Heart right ventricle (tissue), 16 donors: ENCODE results near the gene PXYLP1. TPM values are rescaled to one million over a fixed set of nuclear protein-coding genes. Genes with fewer than 3 reads are reported as not detected.
A peak's percentile ranks its signal among the peaks of the same experiment; 100 is the strongest.

Experiments
- ATAC-seq, 8 donors: fragments of 200-7000 bp; cut with Tn5 transposase; one replicate each; pipeline ENCODE4 v1.9.1; 2020; ENCODE audit warnings: mild to moderate bottlenecking in 8 of 8, moderate library complexity in 8 of 8, moderate number of reproducible peaks in 1 of 8
- DNase-seq, 2 donors: peaks; one replicate each; pipeline ENCODE4 v3.0.0-alpha.2; 2020
- H3K27ac ChIP-seq, 10 donors: fragments of 200-600 bp; sonication (generic) in 2 of 10; one replicate each; pipeline versions ENCODE4 v1.5.0 to v1.8.0; 2020 to 2022; ENCODE audit warnings: mild to moderate bottlenecking in 3 of 10
- H3K27me3 ChIP-seq, 7 donors: fragments of 200-600 bp; one replicate each; pipeline ENCODE4 v1.8.0; 2021 to 2022; ENCODE audit warnings: mild to moderate bottlenecking in 2 of 7
- H3K36me3 ChIP-seq, 9 donors: fragments of 200-600 bp; sonication (generic) in 1 of 9; one replicate each; pipeline versions ENCODE4 v1.5.0 to v1.8.0; 2020 to 2022; ENCODE audit warnings: mild to moderate bottlenecking in 2 of 9
- H3K4me1 ChIP-seq, 9 donors: fragments of 200-600 bp; sonication (generic) in 1 of 9; one replicate each; pipeline versions ENCODE4 v1.5.0 to v1.8.0; 2020 to 2022; ENCODE audit warnings: mild to moderate bottlenecking in 4 of 9
- H3K4me3 ChIP-seq, 10 donors: fragments of 200-600 bp; sonication (generic) in 2 of 10; one replicate each; pipeline versions ENCODE4 v1.5.0 to v1.8.0; 2020 to 2022; ENCODE audit warnings: mild to moderate bottlenecking in 7 of 10, moderate library complexity in 2 of 10
- H3K9me3 ChIP-seq, 11 donors: fragments of 200-600 bp in 10 of 11; sonication (generic) in 2 of 11; one replicate each; pipeline versions ENCODE4 v1.5.0 to v1.8.0; 2013 to 2022; ENCODE audit warnings: mild to moderate bottlenecking in 2 of 11, control low read depth in 1 of 11, moderate library complexity in 1 of 11
- WGBS, 2 donors: extraction: QIAGEN DNeasy Blood & Tissue Kit; methylation state at CpG; one replicate each; pipeline ENCODE4 v1.1.7; 2013; ENCODE audit warnings: inconsistent platforms in 1 of 2; 5-methylcytosine and 5-hydroxymethylcytosine counted together
- intact Hi-C, 10 donors: fragments of 100-400 bp; cut with DNase I; formaldehyde crosslinking; loops; one replicate each; pipeline versions ENCODE4 v1.11.1 to v1.14.2; 2022
- polyA plus RNA-seq, 2 donors: library from polyadenylated mRNA; stranded (reverse); fragments of 200-250 nt; gene quantifications; one replicate each; pipeline ENCODE4 v1.2.3, GENCODE V29; 2013
- total RNA-seq, 10 donors: library from RNA; stranded (reverse); fragmentation: NEBNext Ultra II Directional in 3 of 10; extraction: Animal tissue kit (Norgen Biotek cat#: 25700) in 3 of 10; gene quantifications; one replicate each; pipeline versions ENCODE4 v1.2.1 to v1.2.4, GENCODE V29; 2021 to 2023
- TF ChIP-seq, protein P1 (sequence below), 9 donors: fragments of 200-600 bp; sonication (generic) in 2 of 9; IDR thresholded peaks; one replicate each; pipeline versions ENCODE4 v1.5.0 to v1.8.0; 2021 to 2022; ENCODE audit warnings: antibody characterized with exemption in 9 of 9, mild to moderate bottlenecking in 5 of 9, moderate library complexity in 1 of 9
- donor health status: Arrhythmogenic right ventricular cardiomyopathy.
- donor health status: ischemic (EF 13 %, LVEDD 7.1; RV severe dilation, severe dysfunction).
- donor health status: healthy with polysubstance abuse.
- donor health status: DM: no; HTN: yes; CAD: no.
- donor health status: DM: no; HTN: no; CAD: no.
- donor health status: ischemic (EF 25% LVEDD 6.9; RV normal size, moderate dysfunction).
- donor health status: ischemic (EF 25% LVEDD 5.7; RV mildly dilated, moderate dysfunction).
- donor health status: healthy.
- donor health status: DM: yes; HTN: yes; CAD: no.
- donor health status: Ischemic cardiomyopathy.
- donor health status: ischemic (EF 35%, LVEDD 5.7; RV mildly dilated, moderate dysfunction).
- donor health status: nonischemic (EF 11% LVEDD 7.7; RV severe dilation, severe dysfunction).
- donor health status: DM: yes; HTN: yes; CAD: no.
- donor health status: PGD.
- donor health status: ischemic (EF 29% LVEDD 5.4; RV normal size, mild dysfunction).
- donor health status: nonischemic (EF 23%, LVEDD 6.1; RV moderate dilation, normal function).

PXYLP1 gene
- total and polyA plus RNA-seq, 12 donors, result 8.7 to 33.5 (median 17.9) TPM

DNA sequence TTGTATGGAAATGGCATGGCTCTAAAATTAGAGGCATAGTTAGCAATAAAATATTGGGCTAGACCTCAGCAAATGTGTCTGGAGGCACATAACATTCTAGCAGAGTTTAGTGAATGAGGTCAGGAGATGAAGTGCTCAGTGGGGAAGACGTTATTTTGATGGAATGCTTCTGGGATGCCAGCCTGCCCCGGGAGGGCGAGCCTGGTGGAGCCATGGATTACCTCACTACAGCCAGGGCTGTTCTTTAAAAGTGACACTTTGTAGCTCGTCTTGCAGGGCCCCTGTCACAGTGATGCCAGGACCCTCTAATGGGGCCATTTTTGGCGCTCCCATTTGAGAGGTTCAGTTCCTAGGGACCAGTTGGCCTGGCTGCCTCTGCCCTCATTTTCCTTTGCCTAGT, 48.5 kb downstream of the PXYLP1 start:
- TF ChIP-seq, protein P1, sequence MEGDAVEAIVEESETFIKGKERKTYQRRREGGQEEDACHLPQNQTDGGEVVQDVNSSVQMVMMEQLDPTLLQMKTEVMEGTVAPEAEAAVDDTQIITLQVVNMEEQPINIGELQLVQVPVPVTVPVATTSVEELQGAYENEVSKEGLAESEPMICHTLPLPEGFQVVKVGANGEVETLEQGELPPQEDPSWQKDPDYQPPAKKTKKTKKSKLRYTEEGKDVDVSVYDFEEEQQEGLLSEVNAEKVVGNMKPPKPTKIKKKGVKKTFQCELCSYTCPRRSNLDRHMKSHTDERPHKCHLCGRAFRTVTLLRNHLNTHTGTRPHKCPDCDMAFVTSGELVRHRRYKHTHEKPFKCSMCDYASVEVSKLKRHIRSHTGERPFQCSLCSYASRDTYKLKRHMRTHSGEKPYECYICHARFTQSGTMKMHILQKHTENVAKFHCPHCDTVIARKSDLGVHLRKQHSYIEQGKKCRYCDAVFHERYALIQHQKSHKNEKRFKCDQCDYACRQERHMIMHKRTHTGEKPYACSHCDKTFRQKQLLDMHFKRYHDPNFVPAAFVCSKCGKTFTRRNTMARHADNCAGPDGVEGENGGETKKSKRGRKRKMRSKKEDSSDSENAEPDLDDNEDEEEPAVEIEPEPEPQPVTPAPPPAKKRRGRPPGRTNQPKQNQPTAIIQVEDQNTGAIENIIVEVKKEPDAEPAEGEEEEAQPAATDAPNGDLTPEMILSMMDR (IDR thresholded peaks at IDR 0.05), result no peak
- WGBS, 2 donors, result 56 to 71% methylated on average over 5 of the region's 5 CpGs
- no peak for DNase-seq
- H3K4me1 ChIP-seq, result peaks cover 0 to 30% (median 22%) of the 10 kb centered on the region in 9 donors
- no peaks in the 10 kb centered on the region for H3K27me3 ChIP-seq
- H3K36me3 ChIP-seq, result peaks cover 0 to 37% (median 4%) of the 10 kb centered on the region in 9 donors
- intact Hi-C loops, result loop anchor here in 2 of 10 donors (2.0 to 5.0 kb wide), 2 partner anchors 48 to 49 kb away; partner anchors contain the start of gene PXYLP1 (in 2 of the 2)
- H3K27ac ChIP-seq, result peak overlapping the region in 5 of 10 donors; percentile 33 to 75 (median 42)
- no peak overlapping the region for H3K4me3 ChIP-seq
- no peaks in the 10 kb centered on the region for H3K9me3 ChIP-seq
- peak; percentile 5 to 68 (median 48) for ATAC-seq

DNA sequence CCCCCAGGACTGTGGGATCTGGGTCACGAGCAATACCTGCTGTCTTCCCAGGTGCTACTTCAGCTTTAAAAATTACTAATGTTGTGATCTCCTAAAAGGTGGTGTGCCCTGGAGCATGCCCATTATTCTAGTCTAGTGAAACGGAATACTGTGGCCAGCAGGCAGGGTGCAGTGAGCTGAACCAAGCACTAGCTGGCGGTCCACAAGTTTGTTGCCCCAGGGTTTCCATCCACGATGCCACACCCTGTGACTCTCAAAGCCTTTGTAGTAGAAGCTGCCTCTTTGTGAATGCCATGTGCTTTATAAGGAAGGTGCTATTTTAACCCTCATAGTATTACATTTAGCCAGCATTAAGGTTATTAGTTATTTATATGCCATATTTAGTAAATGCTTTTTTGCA, 49.1 kb downstream of the PXYLP1 start:
- Histone ChIP-seq H3K4me1 (peaks cover 0 to 30% (median 22%) of the 10 kb centered on the region in 9 donors), H3K36me3 (peaks cover 0 to 39% (median 4%) of the 10 kb centered on the region in 9 donors), H3K9me3 (no peaks in the 10 kb centered on the region), H3K27ac (peak overlapping the region in 5 of 10 donors; percentile 33 to 75 (median 42)), H3K4me3 (no peak overlapping the region), H3K27me3 (no peaks in the 10 kb centered on the region)
- TF ChIP-seq, protein P1 (IDR thresholded peaks at IDR 0.05), result no peak
- intact Hi-C loops, result loop anchor here in 2 of 10 donors (2.0 to 5.0 kb wide), 2 partner anchors 48 to 50 kb away; partner anchors contain the start of gene PXYLP1 (in 2 of the 2)
- peak in 1 of 8 donors; percentile 20 for ATAC-seq
- no peak for DNase-seq
- WGBS, 2 donors, result 86 to 87% methylated on average over 4 of the region's 4 CpGs

DNA sequence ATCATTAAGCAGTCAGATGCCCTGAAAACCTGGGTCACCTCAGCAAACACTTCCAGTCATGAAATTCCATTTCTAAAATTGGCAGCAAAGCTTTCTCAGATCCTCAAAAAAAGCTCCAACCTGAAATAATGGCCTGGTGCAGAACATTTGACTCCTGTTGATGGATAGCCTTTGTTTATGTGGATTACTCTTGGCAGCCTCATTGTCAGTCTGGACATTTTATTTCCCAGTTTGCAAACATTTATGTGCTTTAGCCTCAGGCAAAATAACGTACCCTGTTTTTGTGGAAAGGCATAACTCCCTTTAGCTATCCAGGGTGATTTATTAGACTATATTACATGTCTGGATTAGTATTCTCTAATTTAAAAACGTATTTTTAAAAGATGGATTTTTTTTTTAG, 53.9 kb downstream of the PXYLP1 start:
- 81% methylated on average over 2 of the region's 2 CpGs for WGBS, 2 donors
- no peak for ATAC-seq
- Histone ChIP-seq H3K4me1 (peaks cover 0 to 12% (median 4%) of the 10 kb centered on the region in 9 donors), H3K36me3 (peaks cover 0 to 73% (median 19%) of the 10 kb centered on the region in 9 donors), H3K9me3 (no peaks in the 10 kb centered on the region), H3K27me3 (no peaks in the 10 kb centered on the region), H3K27ac (no peak overlapping the region), H3K4me3 (no peak overlapping the region)
- no peak for DNase-seq
- TF ChIP-seq, protein P1 (IDR thresholded peaks at IDR 0.05), result no peak
- intact Hi-C loops, result no loop called here

DNA sequence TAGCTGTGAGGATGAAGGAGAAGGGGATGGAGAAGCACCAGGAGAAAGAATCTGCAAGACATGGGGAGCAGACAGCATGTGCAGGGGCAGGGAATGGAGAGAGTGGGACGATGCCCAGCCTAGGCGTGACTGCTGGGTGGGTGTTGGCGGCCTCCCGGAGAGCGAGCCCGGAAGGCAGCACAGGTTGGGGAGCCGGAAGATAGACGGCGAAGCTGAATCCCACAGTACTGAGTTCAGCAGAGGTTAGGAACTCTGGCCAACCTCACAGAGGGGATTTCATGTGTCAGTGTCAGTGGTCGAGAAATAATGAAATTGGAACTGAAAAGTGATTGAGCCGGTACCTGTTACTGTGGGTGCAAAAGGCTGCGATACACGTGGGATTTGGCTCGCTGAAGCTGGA, 55.2 kb downstream of the PXYLP1 start:
- Histone ChIP-seq H3K9me3 (no peaks in the 10 kb centered on the region), H3K27ac (no peak overlapping the region), H3K4me1 (peaks cover 1 to 18% (median 5%) of the 10 kb centered on the region in 9 donors), H3K27me3 (no peaks in the 10 kb centered on the region), H3K36me3 (peaks cover 0 to 69% (median 19%) of the 10 kb centered on the region in 9 donors), H3K4me3 (no peak overlapping the region)
- DNase-seq (no peak), ATAC-seq (no peak)
- TF ChIP-seq, protein P1 (IDR thresholded peaks at IDR 0.05), result no peak
- intact Hi-C loops, result no loop called here
- 93 to 94% methylated on average over 14 of the region's 14 CpGs for WGBS, 2 donors
